Embryonic facial prominence (tissue), 1 donor: Measurements from ENCODE around the gene GMNN.
"Not testable (repeated sequence)": the region's sequence is repeated elsewhere in the genome, so short reads cannot be mapped to it uniquely, and the experiment has no call there.

Experiments used
- DNase-seq: peaks from one replicate; pipeline ENCODE4 v3.0.0-alpha.2; 2016; ENCODE audit errors: extremely low spot score

Gene GMNN

GRCh38 chr6:24761193-24761835, 13.4 kb upstream of the GMNN start:
- no peak for DNase-seq

DNA sequence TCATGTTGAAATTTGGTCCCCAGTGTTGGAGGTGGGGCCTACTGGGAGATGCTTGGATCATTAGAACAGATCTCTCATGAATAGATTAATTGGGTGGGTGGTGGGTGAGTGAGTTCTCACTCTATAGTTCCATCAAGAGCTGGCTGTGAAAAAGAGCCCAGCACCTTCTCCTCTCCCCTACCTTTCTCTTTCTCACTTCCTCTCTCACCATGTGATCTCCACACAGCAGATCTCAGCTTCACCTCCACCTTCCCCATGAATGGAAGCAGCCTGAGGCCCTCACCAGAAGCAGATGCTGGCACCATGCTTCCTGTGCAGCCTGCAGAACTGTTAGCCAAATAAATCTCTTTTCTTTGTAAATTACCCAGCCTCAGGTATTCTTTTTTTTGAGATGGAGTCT, 12.9 kb upstream of the GMNN start:
- DNase-seq: no peak

DNA sequence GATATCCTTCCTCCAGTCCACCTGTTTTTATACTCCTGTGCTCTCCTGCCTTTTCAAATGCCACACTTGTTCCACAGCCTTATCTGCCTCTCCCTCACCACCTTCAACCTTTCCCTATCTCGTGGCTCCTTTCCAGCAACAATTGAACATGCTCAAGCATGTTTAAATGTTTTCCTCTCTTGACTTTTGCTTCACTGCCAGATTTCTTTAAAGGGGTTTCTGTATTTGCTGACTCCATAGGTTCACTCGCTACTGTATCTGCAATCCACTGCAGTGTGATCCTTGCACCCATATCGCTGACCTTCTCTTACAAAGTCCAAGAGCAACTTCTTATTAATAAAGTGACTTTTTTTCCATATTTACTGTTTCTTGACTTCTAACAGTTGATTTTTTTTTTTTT, 11.2 kb upstream of the GMNN start:
- no peak for DNase-seq

DNA sequence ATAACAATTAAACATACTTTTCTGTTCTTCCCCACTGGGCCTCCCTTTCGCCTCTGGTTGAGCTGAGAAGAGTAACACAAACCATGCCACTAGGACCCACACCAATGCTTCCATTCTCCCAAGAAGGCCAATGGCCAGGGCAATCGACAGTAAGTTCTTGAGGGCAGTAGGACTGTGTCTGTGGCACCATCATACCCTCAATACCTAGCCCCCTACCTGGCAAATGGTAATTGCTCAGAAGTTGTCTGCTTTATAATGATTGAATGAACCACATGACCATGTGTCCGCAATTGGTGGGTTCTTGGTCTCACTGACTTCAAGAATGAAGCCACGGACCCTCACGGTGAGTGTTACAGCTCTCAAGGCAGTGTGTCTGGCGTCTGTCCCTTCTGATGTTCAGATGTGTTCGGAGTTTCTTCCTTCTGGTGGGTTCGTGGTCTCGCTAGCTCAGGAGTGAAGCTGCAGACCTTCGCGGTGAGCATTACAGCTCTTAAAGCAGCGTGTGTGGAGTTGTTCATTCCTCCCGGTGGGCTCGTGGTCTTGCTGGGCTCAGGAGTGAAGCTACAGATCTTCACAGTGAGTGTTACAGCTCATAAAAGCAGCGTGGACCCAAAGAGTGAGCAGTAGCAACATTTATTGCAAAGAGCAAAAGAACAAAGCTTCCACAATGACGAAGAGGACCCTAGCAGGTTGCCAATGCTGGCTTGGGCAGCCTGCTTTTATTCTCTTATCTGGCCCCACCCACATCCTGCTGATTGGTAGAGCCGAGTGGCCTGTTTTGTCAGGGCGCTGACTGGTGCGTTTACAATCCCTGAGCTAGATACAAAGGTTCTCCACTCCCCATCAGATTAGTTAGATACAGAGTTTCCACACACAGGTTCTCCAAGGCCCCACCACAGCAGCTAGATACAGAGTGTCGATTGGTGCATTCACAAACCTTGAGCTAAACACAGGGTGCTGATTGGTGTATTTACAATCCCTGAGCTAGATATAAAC, 9.6 kb upstream of the GMNN start:
- DNase-seq: not testable (repeated sequence)

DNA sequence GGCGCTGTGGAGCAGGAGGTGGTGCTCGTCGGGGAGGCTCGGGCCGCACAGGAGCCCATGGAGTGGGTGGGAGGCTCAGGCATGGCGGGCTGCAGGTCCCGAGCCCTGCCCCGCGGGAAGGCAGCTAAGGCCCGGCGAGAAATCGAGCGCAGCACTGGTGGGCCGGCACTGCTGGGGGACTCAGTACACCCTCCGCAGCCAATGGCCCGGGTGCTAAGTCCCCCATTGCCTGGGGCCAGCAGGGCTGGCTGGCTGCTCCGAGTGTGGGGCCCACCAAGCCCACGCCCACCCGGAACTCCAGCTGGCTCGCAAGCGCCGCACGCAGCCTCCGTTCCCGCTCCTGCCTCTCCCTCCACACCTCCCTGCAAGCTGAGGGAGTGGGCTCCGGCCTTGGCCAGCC, 8.8 kb upstream of the GMNN start:
- not testable (repeated sequence) for DNase-seq

GRCh38 chr6:24766680-24767462, 7.9 kb upstream of the GMNN start:
- no peak for DNase-seq

- DNase-seq: peak; percentile 16
Observed at GRCh38 chr6:24768361-24768760, 6.4 kb upstream of the GMNN start.

GRCh38 chr6:24775520-24776058, 852 bp downstream of the GMNN start:
- DNase-seq: no peak

GRCh38 chr6:24777227-24777626, 2.5 kb downstream of the GMNN start:
- DNase-seq: no peak

- DNase-seq: no peak
Observed at GRCh38 chr6:24778121-24778520, 3.4 kb downstream of the GMNN start.

DNA sequence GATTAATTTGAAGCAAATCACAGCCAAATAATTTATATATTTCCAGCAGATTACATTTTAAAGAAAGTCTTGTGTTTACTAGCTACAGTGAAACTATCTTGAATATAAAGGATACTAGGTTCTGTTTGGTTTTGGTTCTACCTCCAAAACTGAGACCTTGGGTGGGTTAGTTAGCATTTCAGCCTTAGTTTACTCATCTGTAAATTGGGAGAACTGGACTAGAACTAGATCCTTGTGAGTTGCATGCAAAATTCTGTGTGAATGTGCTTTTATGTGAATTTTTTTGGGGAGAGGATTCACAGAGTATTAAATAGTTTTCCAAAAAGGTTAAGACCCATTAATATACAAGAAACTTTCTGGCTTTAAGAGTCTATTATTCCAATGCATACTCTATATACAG, 4.1 kb downstream of the GMNN start:
- DNase-seq: no peak

DNA sequence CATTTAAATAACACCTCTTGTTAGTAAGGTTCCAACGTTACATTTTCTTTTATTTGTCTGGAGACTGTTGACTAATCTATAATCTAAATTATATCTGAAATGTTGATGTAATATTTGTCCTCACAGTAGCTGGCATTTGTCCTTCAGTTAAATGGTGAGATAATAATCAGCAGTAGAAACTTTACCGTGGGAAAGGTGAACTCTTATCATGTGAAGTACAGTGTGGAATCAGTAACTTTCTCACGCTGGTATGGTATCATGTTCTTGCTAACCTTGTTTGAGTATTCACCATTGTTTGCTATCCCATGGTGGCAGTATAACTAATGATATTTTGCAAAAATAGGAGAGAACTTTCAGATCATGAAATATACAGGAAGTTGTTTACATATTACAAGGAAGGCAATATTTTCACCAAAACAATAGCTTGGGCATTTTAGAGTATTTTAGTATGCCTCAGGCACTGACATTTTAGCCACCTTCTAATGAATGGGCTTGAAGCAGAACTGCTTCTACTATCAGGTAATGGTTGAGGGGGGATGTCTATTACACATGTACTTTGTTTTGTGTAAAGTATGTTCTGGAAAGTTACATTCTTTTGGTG, 4.8 kb downstream of the GMNN start:
- DNase-seq: no peak

- DNase-seq: no peak
Observed at GRCh38 chr6:24780206-24780605, 5.5 kb downstream of the GMNN start.

DNA sequence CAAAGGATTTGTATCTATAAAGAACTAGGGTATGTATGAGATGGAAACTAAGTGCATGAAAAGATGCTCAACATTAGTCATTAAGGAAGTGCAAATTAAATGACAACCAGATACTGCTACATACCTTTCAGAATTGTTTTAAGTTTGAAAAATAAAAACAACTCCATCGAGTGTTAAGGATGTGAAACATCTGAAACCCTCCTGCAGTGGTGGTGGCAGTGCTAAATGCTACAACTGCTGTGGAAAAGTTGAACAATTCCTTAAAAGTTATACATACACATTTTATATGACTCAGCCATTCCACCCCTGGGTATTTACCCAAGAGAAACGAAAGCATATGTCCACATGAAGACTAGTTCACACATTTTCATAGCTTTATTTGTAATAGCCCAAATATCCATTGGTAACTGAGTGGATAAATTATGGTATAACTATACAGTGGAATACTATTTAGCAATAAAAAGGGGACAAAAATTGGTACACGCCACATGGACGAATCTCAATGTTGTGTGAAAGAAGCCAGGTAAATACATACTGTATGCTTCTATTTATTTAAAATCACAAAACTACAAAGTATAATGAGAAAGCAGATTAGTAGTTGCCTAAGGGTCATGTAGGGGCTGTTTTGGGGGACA, 13.4 kb downstream of the GMNN start:
- no peak for DNase-seq

GRCh38 chr6:24795106-24795505, 20.4 kb downstream of the GMNN start:
- DNase-seq: no peak

GRCh38 chr6:24796616-24797290, 22.0 kb downstream of the GMNN start:
- no peak for DNase-seq

GRCh38 chr6:24797596-24798216, 23.0 kb downstream of the GMNN start:
- no peak for DNase-seq

DNA sequence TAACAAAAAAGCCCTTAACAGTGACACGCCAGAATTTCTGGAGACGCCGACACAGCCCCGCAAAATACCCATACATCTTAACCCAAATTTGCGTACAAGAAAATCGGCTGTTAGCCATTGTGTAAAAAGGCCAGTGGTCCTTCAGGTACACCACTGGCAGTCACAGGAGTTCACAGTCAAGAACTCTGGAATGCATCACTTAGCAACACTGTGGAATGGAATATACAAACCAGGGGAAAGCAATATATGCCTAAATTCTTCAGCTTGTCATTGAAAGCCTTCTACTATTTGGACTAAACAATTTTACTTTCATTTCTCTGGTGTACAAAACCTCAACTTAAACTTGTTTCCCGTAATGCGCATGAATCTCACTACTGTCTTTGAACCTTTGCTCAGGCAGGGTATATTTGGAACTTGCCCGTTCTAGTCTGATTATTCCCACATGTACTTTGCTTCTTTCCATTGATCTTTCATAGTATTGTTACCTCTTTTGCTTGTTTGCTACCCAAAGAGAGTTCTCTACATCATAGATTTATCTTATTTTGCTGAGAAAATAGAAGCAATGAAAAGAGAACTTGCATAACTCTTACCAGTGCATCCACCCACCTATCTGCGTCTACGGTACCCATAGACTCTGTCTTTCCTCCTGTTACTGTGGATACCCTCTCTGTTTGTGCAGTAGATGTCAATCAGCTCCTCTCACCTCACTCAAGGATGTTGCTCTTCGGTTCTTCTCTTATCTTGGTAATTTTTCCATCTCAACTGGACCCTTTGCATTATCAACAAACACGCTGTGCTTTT, 24.2 kb downstream of the GMNN start, which contains the start of gene ARMH2:
TSS of gene ARMH2 (minus strand) at position 178 of the 801 bp plus-strand sequence. CDS start at position 118, 60 bp downstream.
- no peak for DNase-seq

DNA sequence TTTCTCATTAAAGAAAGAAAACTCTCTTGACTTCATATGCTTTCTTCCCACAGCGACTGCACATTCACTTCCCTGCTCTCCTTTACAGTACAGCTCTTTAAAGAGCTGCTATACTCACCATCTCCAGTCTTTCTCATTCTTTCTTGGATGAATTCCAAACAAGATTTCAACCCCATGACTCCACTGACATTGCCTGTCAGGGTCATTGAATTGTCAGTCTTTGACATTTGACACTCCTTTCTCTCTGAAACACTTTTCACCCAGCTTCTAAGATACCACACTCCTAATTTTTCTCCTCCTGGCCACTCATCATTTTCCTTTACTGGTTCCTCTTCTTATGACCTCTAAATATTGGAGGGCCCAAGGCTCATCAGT, 24.8 kb downstream of the GMNN start:
- DNase-seq: no peak
